Mesenteric fat pad (tissue), 1 donor: ENCODE results near the gene SPSB4. TPM values are rescaled to one million over a fixed set of nuclear protein-coding genes. Genes with fewer than 3 reads are reported as not detected.

Experiments used
- total RNA-seq: library from RNA; stranded (reverse); fragmentation: NEBNext Ultra II Directional; extraction: Animal tissue kit (Norgen Biotek cat#: 25700); gene quantifications from one replicate; pipeline ENCODE4 v1.2.1, GENCODE V29; 2021
- donor health status: DM: yes; HTN: yes; CAD: no.

The SPSB4 gene
- total RNA-seq, 1 donor from 2014 or later, result 1.1 TPM

Other genes starting within 250 kb of the SPSB4 start
- gene SLC25A36, start 109.5 kb upstream of the SPSB4 start, total RNA-seq, result 40.9 TPM
- gene PXYLP1, start 180.5 kb downstream of the SPSB4 start, total RNA-seq, result 7.1 TPM